GM18507 (cell line): ENCODE data around the gene FBXO48.
"Not testable (repeated sequence)": the region's sequence is repeated elsewhere in the genome, so short reads cannot be mapped to it uniquely, and the experiment has no call there.

ENCODE experiments used
- DNase-seq: peaks from one replicate; pipeline ENCODE4 v3.0.0; 2011; ENCODE audit warnings: low read depth; ENCODE audit not compliant: insufficient read length; ENCODE audit errors: extremely low spot score
- FAIRE-seq: peaks from 2 replicates; lab custom pipeline; 2011; peaks lifted over from hg19 to GRCh38; lab: Jason Lieb, UNC

Gene FBXO48

GRCh38 chr2:68475576-68475975, 8.5 kb upstream of the FBXO48 start:
- DNase-seq (no peak), FAIRE-seq (no peak)

- DNase-seq: no peak
- FAIRE-seq: no peak
Measured at GRCh38 chr2:68475110-68475509, 8.0 kb upstream of the FBXO48 start.

GRCh38 chr2:68472796-68473414, 5.8 kb upstream of the FBXO48 start:
- no peak for FAIRE-seq
- no peak for DNase-seq

GRCh38 chr2:68471385-68471784, 4.3 kb upstream of the FBXO48 start:
- no peak for FAIRE-seq

GRCh38 chr2:68469935-68470334, 2.8 kb upstream of the FBXO48 start:
- no peak for FAIRE-seq
- DNase-seq: no peak

More at GRCh38 chr2:68471385-68471784, 4.3 kb upstream of the FBXO48 start:
- no peak for DNase-seq

- DNase-seq (no peak), FAIRE-seq (no peak)
Measured at GRCh38 chr2:68468801-68469200, 1.7 kb upstream of the FBXO48 start.

- no peak for DNase-seq
- no peak for FAIRE-seq
Measured at GRCh38 chr2:68466778-68467076, 367 bp downstream of the FBXO48 start.

- FAIRE-seq (peak; percentile 63), DNase-seq (no peak)
Measured at GRCh38 chr2:68466361-68466777, 725 bp downstream of the FBXO48 start.

GRCh38 chr2:68465081-68465916, 1.8 kb downstream of the FBXO48 start:
- FAIRE-seq: no peak
- DNase-seq: no peak

- DNase-seq (no peak), FAIRE-seq (no peak)
Measured at GRCh38 chr2:68464651-68465050, 2.4 kb downstream of the FBXO48 start.

- no peak for DNase-seq
- peak; percentile 82 for FAIRE-seq
Measured at GRCh38 chr2:68463287-68463877, 3.7 kb downstream of the FBXO48 start.

- FAIRE-seq: no peak
- no peak for DNase-seq
Measured at GRCh38 chr2:68458981-68459380, 8.1 kb downstream of the FBXO48 start.

GRCh38 chr2:68456198-68456597, 10.9 kb downstream of the FBXO48 start:
- DNase-seq (no peak), FAIRE-seq (no peak)

GRCh38 chr2:68454719-68455118, 12.4 kb downstream of the FBXO48 start:
- FAIRE-seq (no peak), DNase-seq (no peak)

GRCh38 chr2:68453761-68454360, 13.2 kb downstream of the FBXO48 start:
- FAIRE-seq: no peak
- DNase-seq: no peak

- FAIRE-seq (no peak), DNase-seq (no peak)
Measured at GRCh38 chr2:68452158-68452900, 14.8 kb downstream of the FBXO48 start.

- FAIRE-seq: no peak
Measured at GRCh38 chr2:68448671-68449653, 18.1 kb downstream of the FBXO48 start.

GRCh38 chr2:68447118-68447517, 20.0 kb downstream of the FBXO48 start:
- DNase-seq (no peak), FAIRE-seq (no peak)

More at GRCh38 chr2:68448671-68449653, 18.1 kb downstream of the FBXO48 start:
- no peak for DNase-seq

GRCh38 chr2:68446425-68446824, 20.7 kb downstream of the FBXO48 start:
- not testable (repeated sequence) for FAIRE-seq, DNase-seq
